Measurements from ENCODE around the gene PNMA6E.

- TF ChIP-seq CTCF (IDR thresholded peaks at IDR 0.05) (no peak), POLR2A (IDR thresholded peaks at IDR 0.05) (no peak)
These were observed 39.5 kb upstream of the PNMA6E start for GRCh38 chrX:153440556-153441135.
